HG03135 (cell line): Measurements from ENCODE around the gene MCTP1.
A peak's percentile ranks its signal among the peaks of the same experiment; 100 is the strongest.
"Not testable (repeated sequence)": the region's sequence is repeated elsewhere in the genome, so short reads cannot be mapped to it uniquely, and the experiment has no call there.

ENCODE experiments used
- ATAC-seq: cut with Tn5 transposase; IDR thresholded peaks from one replicate; pipeline ENCODE4 v1.9.1; 2021; ENCODE audit warnings: mild to moderate bottlenecking, moderate library complexity; ENCODE audit not compliant: unreplicated experiment

The MCTP1 gene

DNA sequence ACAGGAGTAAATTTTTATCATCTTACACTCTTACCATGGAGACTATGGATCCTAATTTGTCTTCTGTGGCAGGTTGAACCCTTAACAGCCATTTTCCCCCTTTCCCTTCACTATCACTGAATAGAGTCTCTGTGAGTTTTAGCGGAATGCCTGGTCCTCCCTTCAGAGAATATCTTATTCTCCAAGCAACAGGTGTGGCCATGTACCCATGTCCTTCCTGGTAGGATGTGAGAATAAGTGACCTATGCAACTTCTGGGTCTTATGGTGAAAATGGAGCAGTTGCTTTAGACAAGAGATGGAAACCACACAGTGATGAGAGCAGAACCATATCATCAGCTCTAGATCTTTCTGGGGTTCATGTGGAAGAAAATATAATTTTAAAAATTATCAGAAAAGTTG, 312.6 kb downstream of the MCTP1 start:
- ATAC-seq: no peak

- ATAC-seq: no peak
Measured at GRCh38 chr5:94969174-94969573, 315.7 kb downstream of the MCTP1 start.

DNA sequence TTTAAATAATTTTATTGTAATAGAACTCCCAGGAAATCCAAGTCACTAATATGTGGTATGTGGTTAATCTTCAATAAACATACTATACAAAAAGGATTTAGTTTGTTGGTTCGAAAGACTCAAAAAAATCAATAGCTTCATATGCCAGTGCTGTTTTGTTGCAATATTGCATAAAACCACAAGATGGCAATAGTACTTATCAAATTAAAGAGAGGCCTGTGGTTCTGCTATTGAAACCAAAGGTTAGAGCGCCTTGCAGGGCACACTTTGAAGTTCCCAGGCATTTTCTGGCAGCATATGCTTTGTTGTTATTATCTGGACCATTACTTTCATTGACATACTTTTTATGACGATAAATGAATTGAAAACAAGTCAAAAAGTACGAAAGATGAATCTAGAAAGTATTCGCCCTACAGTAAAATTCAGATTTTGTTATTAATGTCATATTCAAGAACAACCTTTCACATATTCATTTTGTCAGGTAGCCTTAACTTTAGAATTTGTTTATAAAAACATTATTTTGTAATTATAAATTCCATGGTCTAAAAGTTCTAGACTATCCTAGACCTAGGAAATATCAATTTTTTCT, 316.3 kb downstream of the MCTP1 start:
- ATAC-seq: no peak

DNA sequence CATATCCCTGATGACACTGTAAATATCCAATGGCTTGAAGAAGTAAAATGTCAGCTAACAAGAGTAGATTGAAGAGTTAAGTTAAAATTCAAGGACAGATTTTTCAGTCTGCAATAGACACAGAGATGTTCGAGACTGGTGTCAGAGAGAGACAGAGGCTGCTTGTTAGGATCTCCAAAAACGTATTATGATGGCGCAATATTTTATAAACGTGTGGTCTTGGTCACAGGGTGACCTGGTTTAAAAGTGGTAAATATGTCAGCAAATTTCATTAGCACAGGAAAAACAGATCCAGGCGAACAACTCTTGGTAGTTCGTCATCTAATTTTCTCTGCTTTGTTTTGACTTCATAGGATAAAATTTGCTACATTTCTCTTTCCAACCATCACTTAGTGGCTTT, 317.4 kb downstream of the MCTP1 start:
- ATAC-seq: no peak

- ATAC-seq: not testable (repeated sequence)
Measured at GRCh38 chr5:94959279-94959678, 325.6 kb downstream of the MCTP1 start.

DNA sequence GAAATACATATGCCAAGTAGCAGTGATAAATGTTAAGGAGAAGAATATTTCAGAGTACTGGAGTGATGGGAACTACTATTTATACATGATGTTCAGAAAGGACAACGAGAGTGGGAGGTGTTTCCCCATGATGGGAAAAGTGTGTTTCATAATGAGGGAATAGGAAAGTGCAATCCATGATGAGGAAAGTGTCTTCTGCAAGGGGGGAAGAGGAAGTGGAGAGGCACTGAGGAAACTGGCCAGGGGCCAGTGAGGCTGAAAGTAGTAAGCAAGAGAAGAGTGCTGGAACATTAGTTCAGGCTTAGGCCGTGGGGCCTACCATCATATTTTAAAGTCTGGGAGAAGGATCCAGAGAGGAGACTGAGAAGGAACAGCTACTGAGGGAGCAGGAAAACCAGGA, 339.2 kb downstream of the MCTP1 start:
- ATAC-seq: no peak

DNA sequence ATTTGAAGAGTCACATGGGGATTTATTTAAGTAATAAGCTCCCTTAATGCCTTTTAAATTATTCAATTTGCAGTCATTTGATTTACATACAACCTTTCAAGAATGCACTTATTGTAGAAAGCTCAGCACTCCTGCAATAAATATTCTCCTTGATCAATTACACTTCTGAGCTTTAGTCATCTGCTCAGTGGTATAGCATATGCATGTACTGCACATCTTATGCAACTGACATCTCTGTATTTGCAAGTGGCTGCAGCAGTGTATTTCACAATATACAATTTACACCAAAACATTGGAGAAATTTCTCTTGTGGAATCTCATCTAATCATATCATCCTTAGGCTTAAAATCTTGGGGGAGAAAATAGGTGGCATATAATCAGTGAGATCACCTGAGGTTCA, 340.7 kb downstream of the MCTP1 start:
- no peak for ATAC-seq

DNA sequence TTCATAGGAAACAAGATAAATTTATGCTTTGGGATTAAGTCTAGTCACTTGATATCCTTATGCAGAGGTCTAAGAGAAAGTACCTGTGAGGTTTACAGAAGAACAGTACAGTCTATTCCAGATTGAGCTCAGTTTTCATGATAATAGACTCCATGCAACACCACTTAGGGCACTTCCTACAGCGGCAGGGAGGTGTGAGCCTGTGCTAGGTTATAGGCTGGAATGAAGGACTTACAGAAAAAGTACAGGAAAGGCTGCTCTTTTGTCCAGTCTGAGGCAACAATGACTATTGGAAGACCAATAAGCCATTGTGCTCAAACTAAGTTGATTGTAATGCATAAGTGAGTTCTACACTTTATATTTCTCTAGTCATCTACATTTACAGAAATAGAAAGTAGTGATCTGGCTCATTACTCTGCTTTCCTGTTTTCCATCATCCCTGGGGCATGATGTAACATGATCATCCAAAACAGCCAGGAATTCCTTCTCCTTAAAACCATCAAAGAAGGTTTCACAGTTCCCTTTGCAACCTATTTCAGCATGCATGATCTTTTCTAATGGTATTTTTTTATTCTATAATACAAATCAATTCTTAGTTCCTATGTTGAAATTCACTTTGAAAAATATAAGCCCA, 343.7 kb downstream of the MCTP1 start:
- ATAC-seq: no peak

GRCh38 chr5:94932259-94932658, 352.6 kb downstream of the MCTP1 start:
- ATAC-seq: no peak

- ATAC-seq: no peak
Measured at GRCh38 chr5:94928891-94929290, 356.0 kb downstream of the MCTP1 start.

DNA sequence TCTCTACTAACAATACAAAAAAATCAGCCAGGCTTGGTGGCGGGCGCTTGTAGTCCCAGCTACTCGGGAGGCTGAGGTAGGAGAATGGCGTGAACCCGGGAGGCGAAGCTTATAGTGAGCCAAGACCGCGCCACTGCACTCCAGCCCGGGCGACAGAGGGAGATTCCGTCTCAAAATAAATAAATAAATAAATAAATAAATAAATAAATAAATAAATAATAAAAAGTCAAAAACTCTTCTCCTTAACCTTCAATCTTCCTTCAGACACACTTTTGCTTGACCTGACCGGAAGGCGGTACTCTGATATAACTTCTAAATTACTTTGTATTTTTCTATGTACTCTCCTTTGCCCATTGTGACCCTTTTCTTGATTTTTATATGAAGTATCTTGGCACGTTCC, 364.3 kb downstream of the MCTP1 start:
- no peak for ATAC-seq

GRCh38 chr5:94916619-94917018, 368.3 kb downstream of the MCTP1 start:
- no peak for ATAC-seq

GRCh38 chr5:94911276-94911675, 373.6 kb downstream of the MCTP1 start:
- no peak for ATAC-seq

GRCh38 chr5:94910721-94911120, 374.2 kb downstream of the MCTP1 start:
- ATAC-seq: no peak

DNA sequence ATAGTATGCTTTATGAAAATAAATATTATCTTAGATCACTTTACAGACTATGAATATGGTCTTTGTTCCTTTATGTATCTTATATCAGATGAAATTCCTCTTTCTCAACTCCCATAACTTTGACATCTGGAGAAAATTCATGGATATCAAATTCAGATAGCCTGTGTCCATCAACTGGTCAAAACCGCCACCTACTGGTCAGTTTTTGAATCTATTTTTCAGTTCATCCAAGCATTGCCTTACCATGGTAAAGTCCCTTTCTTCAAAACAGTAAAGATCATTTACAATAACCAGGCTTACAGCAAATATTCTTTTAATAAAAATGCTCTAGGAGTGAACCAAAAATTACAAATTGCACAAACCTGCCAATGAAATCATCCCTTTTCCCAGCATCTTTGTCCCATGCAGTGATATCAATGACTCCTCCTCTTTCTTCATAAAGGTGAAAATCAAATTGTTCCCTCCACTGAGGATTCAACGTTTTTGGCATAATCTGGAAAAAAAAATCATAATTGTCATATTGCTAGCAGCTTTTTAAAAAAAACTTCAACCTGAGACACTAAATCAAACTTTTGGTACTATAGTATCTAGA, 375.9 kb downstream of the MCTP1 start:
- ATAC-seq: no peak

GRCh38 chr5:94906750-94907149, 378.1 kb downstream of the MCTP1 start:
- ATAC-seq: no peak

DNA sequence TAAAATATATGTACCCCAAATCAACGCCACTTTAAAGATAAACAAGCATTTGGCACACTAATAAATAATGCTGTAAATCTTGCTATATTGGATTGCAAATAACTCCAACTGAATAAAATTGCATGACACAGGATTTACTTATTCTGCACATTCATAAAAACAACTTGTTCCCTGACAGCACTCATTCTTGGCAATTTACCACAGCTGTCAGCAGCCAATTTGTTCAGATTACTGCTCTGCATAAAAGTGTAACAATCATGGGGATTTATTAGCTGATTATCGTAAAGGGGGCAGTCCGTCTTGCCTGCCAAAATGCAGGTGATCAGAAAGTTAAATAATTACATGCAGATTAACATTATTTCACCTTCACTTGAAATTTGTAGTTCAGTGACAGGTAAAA, 381.2 kb downstream of the MCTP1 start:
- ATAC-seq: no peak

GRCh38 chr5:94901191-94901979, 383.5 kb downstream of the MCTP1 start:
- peak; percentile 83 for ATAC-seq

DNA sequence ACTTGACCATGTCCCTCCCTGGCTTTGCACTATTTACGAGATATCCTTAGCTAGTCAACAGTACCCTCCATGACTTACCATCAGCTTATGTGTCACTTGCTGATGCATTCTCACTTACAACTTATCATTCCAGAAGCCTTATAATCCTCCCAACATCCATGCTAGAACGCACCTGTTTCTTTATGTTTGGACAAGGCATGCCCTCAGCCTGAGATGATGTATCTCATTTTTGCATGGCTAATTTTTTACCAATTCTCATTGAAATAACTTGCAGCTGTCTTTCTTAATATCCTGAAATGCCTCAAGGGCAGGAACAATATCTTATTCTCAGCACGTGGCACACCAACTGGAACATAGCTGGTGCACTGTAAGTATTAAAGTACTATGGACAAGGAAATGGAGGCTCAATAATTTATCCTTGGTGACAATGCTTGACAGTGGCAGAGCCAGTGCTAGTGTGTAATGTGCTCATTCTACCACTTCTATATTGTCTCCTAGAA, 384.8 kb downstream of the MCTP1 start:
- no peak for ATAC-seq

- ATAC-seq: no peak
Measured at GRCh38 chr5:94893412-94894135, 391.3 kb downstream of the MCTP1 start.

DNA sequence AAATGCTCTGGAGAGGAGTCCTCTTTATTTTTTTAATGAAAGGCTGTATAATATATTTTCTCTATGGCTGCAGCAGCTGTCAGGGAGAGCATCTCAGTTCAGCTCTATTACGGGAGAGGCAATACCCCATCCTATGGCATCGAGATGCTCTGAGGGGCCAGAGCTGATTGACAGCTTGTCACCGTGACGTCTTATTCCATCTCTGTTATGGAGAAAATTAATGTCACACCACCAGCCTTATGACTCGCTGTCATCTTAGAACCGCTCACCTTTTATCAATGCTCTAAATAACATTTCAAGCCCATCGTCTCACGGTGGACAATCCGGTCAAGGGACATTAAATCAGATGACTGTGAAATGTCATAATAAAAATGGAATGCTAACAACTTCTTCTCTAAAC, 392.9 kb downstream of the MCTP1 start:
- no peak for ATAC-seq
